GM18873 (cell line): ENCODE results near the gene ZNF622.
"Not testable (repeated sequence)": the region's sequence is repeated elsewhere in the genome, so short reads cannot be mapped to it uniquely, and the experiment has no call there.

Experiments used
- ATAC-seq: cut with Tn5 transposase; IDR thresholded peaks from one replicate; pipeline ENCODE4 v1.9.1; 2021; ENCODE audit warnings: mild to moderate bottlenecking, moderate library complexity, moderate number of reproducible peaks; ENCODE audit not compliant: unreplicated experiment, low FRiP score

ZNF622 gene

GRCh38 chr5:16436065-16436682 lies 29.4 kb downstream of the ZNF622 start:
- ATAC-seq, result not testable (repeated sequence)

GRCh38 chr5:16431490-16431889 lies 34.1 kb downstream of the ZNF622 start:
- ATAC-seq, result no peak

DNA sequence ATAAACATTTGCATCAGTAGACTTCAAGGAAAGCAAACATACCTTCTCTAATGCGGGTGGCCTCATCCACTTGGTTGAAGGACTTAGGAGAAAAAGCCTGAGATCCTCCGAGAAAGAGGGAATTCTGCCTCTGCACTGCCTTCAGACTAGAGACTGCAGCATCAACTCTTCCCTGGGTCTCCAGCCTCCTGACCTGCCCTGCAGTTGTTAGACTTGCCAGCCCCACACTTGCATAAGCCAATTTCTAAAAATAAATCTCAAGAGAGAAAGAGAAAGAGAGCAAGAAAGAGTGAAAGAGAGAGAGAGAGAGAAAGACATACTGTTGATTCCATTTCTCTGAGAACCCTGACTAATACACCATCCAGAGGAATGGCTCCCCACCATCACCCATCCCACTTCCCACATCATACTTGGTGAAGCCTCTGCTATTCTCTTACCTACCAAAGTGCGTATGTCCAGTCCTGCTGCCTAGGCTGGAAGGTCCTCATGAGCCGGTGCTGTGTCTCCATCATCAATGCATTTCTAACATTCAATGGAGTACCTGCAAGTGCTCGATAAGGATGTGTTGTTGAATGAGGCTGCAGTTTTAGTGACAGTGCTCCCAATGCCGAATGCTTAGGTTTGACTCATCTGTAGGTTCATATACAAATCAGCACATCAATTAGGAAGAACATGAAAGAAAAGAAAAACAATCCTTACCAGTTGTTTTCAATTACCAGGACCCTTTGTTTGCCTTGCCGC lies 35.1 kb downstream of the ZNF622 start:
- ATAC-seq, result no peak

GRCh38 chr5:16428359-16428758 lies 37.2 kb downstream of the ZNF622 start:
- ATAC-seq, result no peak

DNA sequence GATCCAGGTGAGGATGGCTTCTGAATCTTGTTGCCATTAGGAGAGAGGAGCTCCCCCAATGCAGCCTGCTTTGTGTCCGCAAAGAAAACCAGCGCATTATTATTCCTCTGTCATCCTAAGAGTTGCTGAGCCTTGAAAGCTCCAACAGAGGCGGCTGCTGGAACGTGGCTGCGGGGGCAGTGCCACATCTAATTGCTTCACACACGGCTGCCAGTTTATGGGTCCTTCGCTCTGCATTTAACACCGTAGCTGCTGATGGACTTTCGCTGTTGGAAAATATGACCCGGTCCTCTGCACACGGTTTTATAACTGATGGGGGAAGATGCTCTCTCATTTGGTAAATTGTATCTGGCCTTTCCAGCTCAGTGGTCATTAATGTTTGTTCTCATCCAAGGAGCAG lies 38.0 kb downstream of the ZNF622 start:
- no peak for ATAC-seq

- ATAC-seq, result no peak
Observed at GRCh38 chr5:16418471-16418922, 47.1 kb downstream of the ZNF622 start.

DNA sequence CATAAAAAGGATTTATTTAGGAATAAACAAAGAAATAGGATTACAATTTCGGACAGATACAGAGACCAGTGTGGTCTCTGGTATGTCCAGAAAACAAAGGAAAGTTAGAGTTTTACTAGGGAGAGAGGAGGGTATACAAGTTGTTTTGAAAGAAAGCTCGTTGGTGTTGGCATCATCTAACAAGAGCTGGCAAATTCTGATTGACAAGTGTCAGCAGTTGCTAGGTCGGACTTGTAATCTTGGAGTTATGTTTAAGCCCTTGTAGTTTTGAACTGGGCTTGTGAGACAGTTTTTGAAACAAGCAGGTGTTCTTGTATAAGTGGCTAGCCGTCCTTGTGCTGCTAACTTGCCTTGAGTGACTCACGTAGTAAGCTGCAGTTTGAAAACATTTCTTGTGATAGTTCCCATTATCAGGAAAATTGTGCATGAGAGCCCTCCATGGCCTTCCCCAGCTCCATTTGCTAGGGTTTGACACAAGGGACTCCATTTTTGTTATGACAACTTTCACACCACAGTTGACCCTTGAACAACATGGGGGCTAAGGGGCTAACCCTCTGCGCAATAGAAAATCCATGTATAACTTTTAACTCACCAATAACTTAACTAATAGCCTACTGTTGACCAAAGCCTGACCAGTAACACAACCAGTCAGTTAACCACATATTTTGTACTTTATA lies 48.1 kb downstream of the ZNF622 start:
- ATAC-seq, result no peak

DNA sequence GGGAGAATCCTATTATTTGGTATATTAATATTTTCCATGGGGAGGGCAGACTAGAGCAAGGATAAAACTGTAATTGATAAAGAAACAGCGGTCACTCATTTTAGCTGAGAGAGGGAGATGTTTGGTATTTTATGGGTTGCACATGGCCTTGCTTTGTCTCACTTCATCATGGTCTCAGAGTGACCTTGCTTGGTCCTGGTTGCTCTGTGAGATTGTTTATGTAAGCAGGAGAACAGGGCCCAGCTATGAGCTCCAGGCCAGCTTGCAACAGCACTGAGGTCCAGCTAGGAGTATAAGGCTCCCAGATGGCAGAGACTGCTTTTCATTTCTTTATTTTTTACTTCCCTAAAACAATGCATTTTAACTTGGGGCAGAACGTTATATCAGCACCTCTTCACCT lies 50.7 kb downstream of the ZNF622 start:
- no peak for ATAC-seq

DNA sequence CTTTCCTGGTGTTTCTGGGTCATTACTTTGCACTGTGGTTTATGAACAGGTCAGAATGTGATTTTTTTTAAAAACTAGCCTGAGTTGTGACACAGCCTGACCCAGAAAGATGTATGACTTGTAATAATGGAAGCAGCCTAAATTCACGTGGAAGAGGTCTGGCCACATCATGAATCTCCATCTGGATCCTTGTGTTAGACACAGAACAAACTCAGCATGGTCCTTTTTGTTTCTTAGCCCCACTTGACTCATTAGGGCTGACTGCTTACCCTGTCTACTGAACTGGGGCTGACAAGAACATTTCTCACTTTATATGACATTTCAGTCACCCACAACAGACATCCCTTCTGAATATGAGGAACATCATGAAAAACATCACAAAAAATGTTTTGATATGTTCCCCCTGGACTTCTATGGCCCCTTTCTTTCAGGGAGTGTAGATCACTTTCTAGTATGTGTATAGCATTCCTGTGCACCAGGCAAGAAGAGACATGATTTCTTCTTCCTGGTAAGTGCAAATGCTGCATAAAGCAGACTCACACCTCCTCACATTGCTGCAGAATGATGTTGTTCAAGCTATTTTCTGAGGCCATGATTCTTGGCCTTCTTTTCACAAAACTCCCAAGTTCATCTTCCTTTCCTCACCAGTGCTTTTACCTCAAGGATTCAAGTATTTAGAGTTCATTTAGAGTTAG lies 52.3 kb downstream of the ZNF622 start:
- no peak for ATAC-seq

GRCh38 chr5:16412556-16412955 lies 53.0 kb downstream of the ZNF622 start:
- no peak for ATAC-seq

GRCh38 chr5:16411741-16412455 lies 53.7 kb downstream of the ZNF622 start:
- no peak for ATAC-seq

- no peak for ATAC-seq
Observed at GRCh38 chr5:16411235-16411634, 54.4 kb downstream of the ZNF622 start.

GRCh38 chr5:16410338-16410737 lies 55.3 kb downstream of the ZNF622 start:
- ATAC-seq, result no peak

GRCh38 chr5:16406630-16407029 lies 59.0 kb downstream of the ZNF622 start:
- no peak for ATAC-seq

DNA sequence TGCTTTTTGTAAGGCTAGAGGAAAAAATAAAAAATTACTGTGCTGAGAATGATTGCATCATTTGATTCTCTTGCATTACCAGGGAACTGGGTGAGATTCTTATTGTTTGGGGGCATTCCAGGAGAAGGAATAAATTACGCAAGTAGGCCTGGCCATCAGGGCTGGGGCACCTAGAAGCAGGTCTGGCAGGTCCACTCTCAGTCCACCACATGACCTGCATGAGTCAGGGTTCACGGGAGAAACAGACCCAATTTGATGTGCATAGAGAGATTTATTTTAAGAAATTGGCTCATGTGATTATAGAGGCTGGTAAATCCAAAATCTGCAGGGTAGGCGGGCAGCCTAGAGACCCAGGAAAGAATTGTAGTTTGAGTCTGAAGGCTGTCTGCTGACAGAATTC lies 59.6 kb downstream of the ZNF622 start:
- no peak for ATAC-seq
